AG09319 (cell line): Measurements from ENCODE around the gene P2RX1.

Experiments
- DNase-seq: peaks from one replicate; pipeline ENCODE4 v3.0.0-alpha.2; 2010; ENCODE audit warnings: low read depth; ENCODE audit errors: extremely low read depth
- TF ChIP-seq, protein P1 (sequence below): IDR thresholded peaks from 2 replicates; pipeline ENCODE4 v1.5.1; 2011; ENCODE audit warnings: low read depth, mild to moderate bottlenecking, inconsistent platforms, low read length, moderate library complexity

P2RX1 gene

GRCh38 chr17:3900646-3901045 is 15.6 kb downstream of the P2RX1 start:
- no peak for DNase-seq
- TF ChIP-seq, protein P1, sequence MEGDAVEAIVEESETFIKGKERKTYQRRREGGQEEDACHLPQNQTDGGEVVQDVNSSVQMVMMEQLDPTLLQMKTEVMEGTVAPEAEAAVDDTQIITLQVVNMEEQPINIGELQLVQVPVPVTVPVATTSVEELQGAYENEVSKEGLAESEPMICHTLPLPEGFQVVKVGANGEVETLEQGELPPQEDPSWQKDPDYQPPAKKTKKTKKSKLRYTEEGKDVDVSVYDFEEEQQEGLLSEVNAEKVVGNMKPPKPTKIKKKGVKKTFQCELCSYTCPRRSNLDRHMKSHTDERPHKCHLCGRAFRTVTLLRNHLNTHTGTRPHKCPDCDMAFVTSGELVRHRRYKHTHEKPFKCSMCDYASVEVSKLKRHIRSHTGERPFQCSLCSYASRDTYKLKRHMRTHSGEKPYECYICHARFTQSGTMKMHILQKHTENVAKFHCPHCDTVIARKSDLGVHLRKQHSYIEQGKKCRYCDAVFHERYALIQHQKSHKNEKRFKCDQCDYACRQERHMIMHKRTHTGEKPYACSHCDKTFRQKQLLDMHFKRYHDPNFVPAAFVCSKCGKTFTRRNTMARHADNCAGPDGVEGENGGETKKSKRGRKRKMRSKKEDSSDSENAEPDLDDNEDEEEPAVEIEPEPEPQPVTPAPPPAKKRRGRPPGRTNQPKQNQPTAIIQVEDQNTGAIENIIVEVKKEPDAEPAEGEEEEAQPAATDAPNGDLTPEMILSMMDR: no peak

DNA sequence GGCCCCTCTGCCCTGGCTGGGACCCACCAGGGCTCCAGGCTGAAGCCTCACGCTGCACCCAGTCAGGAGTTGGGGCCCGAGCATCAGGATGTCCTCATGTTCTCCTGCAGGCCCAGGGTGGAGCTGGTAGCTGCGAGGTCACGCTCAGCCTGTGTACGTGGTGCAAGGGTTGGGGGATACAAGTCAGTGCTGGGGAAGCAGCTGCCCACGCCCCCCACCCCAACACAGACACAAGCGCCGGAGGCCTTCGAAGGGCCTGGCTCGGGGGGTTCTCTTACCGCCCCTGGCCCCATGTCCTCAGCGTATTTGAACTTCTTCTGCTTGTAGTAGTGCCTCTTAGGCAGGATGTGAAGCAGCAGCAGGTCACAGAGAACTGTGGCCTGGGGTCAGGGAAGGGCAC is 18.5 kb downstream of the P2RX1 start:
- DNase-seq: no peak
- TF ChIP-seq, protein P1: no peak

DNA sequence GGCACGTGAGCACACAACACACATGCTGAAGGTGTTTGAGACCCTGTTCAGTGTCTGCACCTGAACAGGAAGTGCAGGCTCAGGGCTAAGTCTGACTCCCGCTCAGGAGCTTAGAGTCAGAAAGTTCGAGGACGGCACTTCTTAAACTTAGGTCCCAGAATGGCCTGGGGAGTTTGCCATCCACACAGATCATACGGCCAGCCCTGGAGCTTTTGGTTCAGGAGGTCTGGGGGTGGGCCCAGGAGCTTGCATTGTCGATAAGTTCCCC is 19.4 kb downstream of the P2RX1 start:
- TF ChIP-seq, protein P1: no peak
- no peak for DNase-seq

DNA sequence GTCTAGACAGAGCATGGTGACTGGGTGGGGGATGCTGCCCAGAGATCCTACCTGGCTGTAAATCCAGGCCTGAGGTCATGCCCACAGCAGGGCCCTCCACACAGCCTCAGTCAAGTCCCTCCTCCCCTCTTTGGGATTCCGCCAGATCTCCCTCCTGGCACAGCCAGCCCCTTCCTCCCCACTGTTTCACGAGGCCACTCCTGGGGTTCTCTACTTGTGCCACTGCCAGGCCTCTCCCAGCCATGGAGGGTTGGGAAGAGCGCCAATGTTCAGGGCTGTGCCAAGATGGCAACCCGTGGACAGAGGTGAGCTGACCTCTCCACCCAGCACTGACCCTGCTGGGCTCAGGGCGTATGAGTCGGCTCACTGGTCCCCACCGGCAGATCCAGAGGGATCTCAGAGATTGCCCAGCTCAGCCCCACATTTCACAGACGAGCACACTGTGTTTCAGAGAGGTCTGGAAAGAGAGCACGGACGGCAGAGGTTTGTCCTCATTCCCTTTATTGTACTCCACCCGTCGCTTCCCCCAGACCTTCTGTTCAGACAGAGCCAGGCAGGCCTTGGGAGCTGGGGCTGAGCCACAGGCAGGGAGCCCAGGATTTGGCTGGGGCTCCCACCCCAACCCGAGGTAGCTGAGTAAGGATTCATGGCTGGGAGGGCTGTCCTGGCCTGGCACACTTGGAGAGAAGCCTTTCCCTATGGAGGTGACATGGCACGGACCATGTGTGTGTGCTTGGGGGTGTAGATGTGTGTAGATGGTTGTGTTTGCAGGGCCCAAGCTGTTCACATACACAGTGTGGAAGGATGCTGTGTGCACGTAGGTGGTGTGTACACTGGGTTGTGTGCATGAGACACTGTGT is 19.9 kb downstream of the P2RX1 start:
- TF ChIP-seq, protein P1: no peak
- DNase-seq: no peak

- TF ChIP-seq, protein P1: no peak
- no peak for DNase-seq
Measured at GRCh38 chr17:3895354-3895753, 20.9 kb downstream of the P2RX1 start.

GRCh38 chr17:3894911-3895343 is 21.3 kb downstream of the P2RX1 start:
- DNase-seq: no peak
- TF ChIP-seq, protein P1: no peak

DNA sequence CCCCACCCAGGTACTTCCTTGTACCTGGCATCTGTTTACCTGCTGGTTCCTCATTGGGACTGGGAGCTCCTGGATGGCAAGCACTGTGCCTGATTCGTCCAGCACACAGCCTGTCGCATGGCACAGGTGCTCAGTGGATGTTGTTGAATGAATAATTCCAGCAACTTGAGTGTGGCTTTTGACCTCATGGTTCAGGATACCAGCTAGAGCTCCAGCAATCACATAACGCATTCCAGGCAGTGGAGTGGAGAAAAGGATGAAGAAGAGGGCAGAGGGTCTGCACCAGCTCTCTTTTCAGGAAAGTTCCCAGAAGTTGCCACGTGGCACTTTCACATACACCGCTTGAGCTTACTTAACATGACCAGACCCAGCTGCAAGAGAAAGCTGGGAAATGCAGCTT is 22.1 kb downstream of the P2RX1 start:
- TF ChIP-seq, protein P1: no peak
- no peak for DNase-seq
